ENCODE data around the gene AMER2.
"Not testable (repeated sequence)": the region's sequence is repeated elsewhere in the genome, so short reads cannot be mapped to it uniquely, and the experiment has no call there.

Gene AMER2

DNA sequence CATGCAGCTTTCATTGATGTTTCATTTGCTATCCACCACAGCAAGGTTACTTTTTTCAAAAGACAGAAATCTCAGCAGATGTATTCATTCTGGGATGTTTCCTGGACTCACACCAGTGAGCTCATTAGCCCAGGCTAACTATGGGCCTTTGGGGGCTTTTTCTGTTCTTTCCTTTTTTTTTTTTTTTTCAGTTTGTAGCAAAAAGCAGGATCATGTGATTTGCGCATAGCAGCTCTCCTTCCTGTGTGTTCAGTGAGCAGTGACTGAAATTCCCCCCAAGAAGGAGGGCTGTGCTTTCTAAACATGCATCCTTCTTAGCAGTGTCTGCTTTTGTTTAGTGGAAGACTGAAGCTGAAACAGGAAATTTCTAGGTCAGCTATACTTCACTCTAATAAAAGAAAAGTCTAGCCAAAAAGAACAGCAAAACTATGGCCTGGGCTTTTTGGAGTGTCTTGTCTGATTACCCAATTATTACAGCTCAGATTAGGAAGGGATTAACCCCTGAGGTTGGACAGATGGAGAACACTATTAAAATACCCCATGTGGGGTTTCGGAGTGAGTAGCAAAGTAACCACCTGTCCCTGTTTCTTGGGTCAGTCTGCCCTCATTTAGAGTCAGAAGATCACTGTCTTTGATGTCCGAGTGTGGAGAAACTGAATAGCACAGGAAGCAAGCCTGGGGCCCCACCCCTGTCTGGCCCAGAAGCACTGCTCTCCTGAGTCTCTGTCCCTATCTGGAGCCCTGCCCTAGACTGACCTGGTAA, 8.9 kb upstream of the AMER2 start:
- no peak for DNase-seq

DNA sequence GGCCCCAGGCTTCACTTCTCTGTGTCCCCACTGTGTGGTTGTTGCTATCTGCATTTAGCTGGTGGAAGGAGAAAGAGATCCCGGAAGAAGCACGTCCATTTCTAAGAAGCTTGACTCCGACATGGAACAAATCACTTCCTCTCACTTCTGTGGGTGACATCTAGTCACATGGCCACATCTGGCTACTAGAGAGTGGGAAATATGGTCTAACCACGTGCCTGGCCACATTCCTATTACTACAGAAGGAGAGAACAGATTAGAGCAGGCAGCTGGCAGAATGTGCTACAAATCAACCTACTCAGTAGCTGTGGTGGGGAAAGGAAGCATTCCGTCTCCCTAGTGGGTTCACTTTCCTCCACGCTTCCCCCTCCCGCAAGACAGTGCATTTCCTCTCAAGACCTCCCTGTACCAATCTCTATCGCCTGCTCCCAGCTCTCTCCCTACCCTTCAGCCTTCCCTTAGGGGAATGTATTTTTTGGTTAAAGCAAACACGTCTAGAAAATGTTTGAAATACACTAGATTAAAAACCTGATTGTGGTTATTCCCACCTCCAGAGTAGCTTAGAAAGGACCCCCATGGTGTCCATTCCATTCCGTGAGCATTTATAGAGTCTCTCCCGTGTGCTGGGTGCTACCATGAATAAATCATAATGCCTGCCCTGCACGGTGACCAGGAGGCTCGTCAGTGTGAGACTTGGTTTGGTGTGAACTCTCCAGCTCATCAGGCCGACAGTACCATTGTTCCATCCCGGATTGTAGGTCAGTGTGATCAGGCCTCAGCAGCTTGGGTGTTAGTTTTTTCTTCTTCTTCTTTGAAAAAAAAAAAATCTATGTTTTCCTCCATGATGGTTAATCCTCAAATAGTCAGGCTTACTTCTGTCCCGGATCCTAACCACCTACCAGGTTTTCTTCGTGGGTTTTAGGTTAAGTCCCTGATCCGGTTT, 8.0 kb upstream of the AMER2 start:
- DNase-seq, result no peak

- DNase-seq, result no peak
These were observed 6.9 kb upstream of the AMER2 start for GRCh38 chr13:25179011-25179410.

GRCh38 chr13:25178070-25178469, 6.0 kb upstream of the AMER2 start:
- DNase-seq, result no peak

DNA sequence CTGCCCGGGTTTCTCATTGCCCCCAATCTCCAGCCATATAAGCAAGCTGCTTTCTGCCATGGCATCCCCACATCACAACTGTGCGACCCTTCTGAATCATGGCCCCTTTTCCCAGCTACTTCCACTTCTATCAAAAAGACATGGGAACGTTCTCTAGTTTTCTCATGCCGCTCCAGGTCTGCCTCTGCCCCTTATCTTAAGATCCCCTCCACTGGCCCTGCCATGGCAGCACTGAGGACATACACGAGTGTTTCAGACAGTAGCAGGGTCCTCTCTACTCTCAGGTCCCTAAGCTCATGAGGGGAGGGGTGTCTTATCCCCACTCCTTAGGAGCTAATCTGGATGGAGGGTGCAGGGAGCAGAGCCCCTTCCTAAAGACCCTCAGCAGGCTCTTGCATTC, 5.5 kb upstream of the AMER2 start:
- DNase-seq, result no peak

DNA sequence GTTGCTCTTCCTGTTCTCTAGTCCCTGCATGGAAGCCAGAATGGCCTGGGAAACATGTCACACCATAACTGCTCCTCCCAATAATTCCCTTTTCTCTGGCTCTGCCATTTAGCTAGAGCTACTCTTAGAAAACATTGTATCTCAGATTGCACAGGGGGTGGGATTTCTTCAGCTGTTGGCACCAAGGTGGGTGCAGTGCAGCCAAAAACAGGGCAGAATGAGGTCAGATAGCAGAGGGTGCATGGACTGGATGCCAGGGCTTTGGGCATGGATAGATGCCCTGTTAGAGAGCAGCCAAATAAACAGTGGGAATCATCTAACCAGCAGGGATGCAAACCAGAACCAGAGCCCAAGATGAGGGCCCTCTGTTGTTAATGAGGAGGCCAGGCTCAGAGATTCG, 4.9 kb upstream of the AMER2 start:
- DNase-seq, result no peak

GRCh38 chr13:25175431-25175830, 3.3 kb upstream of the AMER2 start:
- DNase-seq, result no peak

GRCh38 chr13:25175026-25175425, 2.9 kb upstream of the AMER2 start:
- no peak for DNase-seq

- DNase-seq, result no peak
These were observed 2.2 kb upstream of the AMER2 start for GRCh38 chr13:25174304-25174703.

- no peak for DNase-seq
These were observed 179 bp upstream of the AMER2 start for GRCh38 chr13:25172303-25172630.

DNA sequence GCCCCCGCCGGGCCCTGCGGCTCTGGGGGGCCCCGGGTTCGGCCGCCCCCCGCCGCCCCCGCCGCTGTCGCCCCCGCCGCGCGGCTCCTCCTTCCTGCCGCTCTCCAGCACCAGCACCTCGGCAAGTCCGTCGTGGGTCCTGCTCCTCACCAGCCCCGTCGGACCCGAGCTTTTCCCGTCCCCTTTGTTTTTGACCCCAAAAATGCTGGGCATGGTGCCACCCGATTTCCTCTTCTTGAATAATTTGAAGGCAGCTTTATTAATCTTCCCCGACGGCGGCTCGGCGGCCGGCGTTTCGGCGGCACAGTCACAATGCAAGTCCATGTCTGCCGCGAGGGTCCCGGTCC, 945 bp downstream of the AMER2 start:
- DNase-seq, result no peak

GRCh38 chr13:25170554-25171111, 1.5 kb downstream of the AMER2 start:
- DNase-seq, result no peak

GRCh38 chr13:25169951-25170553, 2.0 kb downstream of the AMER2 start:
- DNase-seq, result no peak

GRCh38 chr13:25169356-25169755, 2.7 kb downstream of the AMER2 start:
- no peak for DNase-seq

GRCh38 chr13:25168790-25169189, 3.3 kb downstream of the AMER2 start:
- no peak for DNase-seq

- DNase-seq, result no peak
These were observed 4.5 kb downstream of the AMER2 start for GRCh38 chr13:25167382-25168174.

DNA sequence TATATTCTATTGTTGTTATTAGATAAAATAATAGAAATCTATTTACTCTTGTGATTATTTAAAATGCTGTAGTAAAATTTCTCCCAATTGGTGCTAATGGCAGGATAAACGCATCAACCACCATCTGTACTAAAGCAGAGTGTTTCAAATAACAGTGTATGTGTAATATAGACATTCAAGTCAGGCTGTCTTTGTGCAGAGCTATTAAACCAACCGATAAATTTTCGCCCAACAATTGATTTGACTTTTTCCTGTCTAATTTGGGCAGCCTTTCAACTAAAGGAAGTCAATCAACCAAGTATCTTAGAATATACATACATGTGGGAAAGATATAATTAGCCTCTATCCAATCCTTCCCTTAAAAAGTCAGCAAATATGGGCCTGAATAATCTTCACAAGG, 5.8 kb downstream of the AMER2 start:
- no peak for DNase-seq

GRCh38 chr13:25165663-25166062, 6.4 kb downstream of the AMER2 start:
- no peak for DNase-seq

GRCh38 chr13:25165163-25165562, 6.9 kb downstream of the AMER2 start:
- DNase-seq, result not testable (repeated sequence)

GRCh38 chr13:25157681-25158080, 14.4 kb downstream of the AMER2 start:
- no peak for DNase-seq

- no peak for DNase-seq
These were observed 18.4 kb downstream of the AMER2 start for GRCh38 chr13:25153736-25154135.

GRCh38 chr13:25151626-25152195, 20.4 kb downstream of the AMER2 start:
- no peak for DNase-seq
